ENCODE measurements around the gene HES4. TPM values are rescaled to one million over a fixed set of nuclear protein-coding genes. Genes with fewer than 3 reads are reported as not detected.

HES4 gene
- total and polyA plus RNA-seq, 2 of the 13 experiments (the other 11 are each of a cell fraction or from before 2014, with no cell fraction given) = 8.8 to 10.6 TPM

- TF ChIP-seq PRMT3 (CRISPR knock-in tag; IDR thresholded peaks at IDR 0.05; ENCODE audit: borderline replicate concordance, low read depth) = peak; percentile 70; the same call in 1 of the 2 replicates
- no peak for TF ChIP-seq FOXO1 (CRISPR knock-in tag; IDR thresholded peaks at IDR 0.05)
- TF ChIP-seq MBNL3 (CRISPR knock-in tag; conservative IDR thresholded peaks at IDR 0.05) = no peak
- TF ChIP-seq HMG20A (CRISPR knock-in tag; IDR thresholded peaks at IDR 0.05; ENCODE audit: borderline replicate concordance) = peak; percentile 17; the same call in 1 of the 2 replicates
- TF ChIP-seq DZIP1 (CRISPR knock-in tag; IDR thresholded peaks at IDR 0.05) = 0 out of 2 replicates have a peak, but pooled peaks have one; percentile 44
- no peak for TF ChIP-seq ZNF737 (CRISPR knock-in tag; IDR thresholded peaks at IDR 0.05; ENCODE audit: borderline replicate concordance)
- TF ChIP-seq GTF2F1 (IDR thresholded peaks at IDR 0.05; ENCODE audit: low read length) = no peak
- no peak for TF ChIP-seq ZNF180 (CRISPR knock-in tag; IDR thresholded peaks at IDR 0.05; ENCODE audit: borderline replicate concordance, low read depth)
- TF ChIP-seq ZFP62 (CRISPR knock-in tag; IDR thresholded peaks at IDR 0.05) = no peak
- TF ChIP-seq RARA (CRISPR knock-in tag; IDR thresholded peaks at IDR 0.05) = peak; percentile 56
- no peak for TF ChIP-seq RELA (CRISPR knock-in tag; IDR thresholded peaks at IDR 0.05)
- no peak for TF ChIP-seq E2F1 (CRISPR knock-in tag; IDR thresholded peaks at IDR 0.05)
- TF ChIP-seq ZSCAN30 (CRISPR knock-in tag; IDR thresholded peaks at IDR 0.05) = no peak
- no peak for TF ChIP-seq GTF3A (CRISPR knock-in tag; conservative IDR thresholded peaks at IDR 0.05)
- TF ChIP-seq PHF5A (CRISPR knock-in tag; IDR thresholded peaks at IDR 0.05; ENCODE audit: low read depth, unreplicated experiment) = peak; percentile 31
- no peak for TF ChIP-seq ZNF577 (CRISPR knock-in tag; IDR thresholded peaks at IDR 0.05; ENCODE audit: borderline replicate concordance, low read depth)
- TF ChIP-seq ZSCAN22 (CRISPR knock-in tag; IDR thresholded peaks at IDR 0.05) = no peak
- peak; percentile 33; the same call in 1 of the 2 replicates for TF ChIP-seq TGIF2 (CRISPR knock-in tag; IDR thresholded peaks at IDR 0.05)
- peak; percentile 66; the same call in 1 of the 2 replicates for TF ChIP-seq SKIL (CRISPR knock-in tag; IDR thresholded peaks at IDR 0.05; ENCODE audit: borderline replicate concordance)
- no peak for TF ChIP-seq SETDB1 (CRISPR knock-in tag; IDR thresholded peaks at IDR 0.05; ENCODE audit: borderline replicate concordance)
- TF ChIP-seq HINFP (CRISPR knock-in tag; IDR thresholded peaks at IDR 0.05; ENCODE audit: low read depth) = peak; percentile 49; the same call in 1 of the 2 replicates
- no peak; the same call in 1 of the 2 replicates for TF ChIP-seq ZNF136 (CRISPR knock-in tag; IDR thresholded peaks at IDR 0.05; ENCODE audit: low read depth)
Observed at GRCh38 chr1:1004780-1005697, 5.1 kb upstream of the HES4 start (continued).

Data from HepG2 (cell line).